ENCODE measurements around the gene MACROD2.
"Not testable (repeated sequence)": the region's sequence is repeated elsewhere in the genome, so short reads cannot be mapped to it uniquely, and the experiment has no call there.

The MACROD2 gene

GRCh38 chr20:13990465-13990864 is 4.9 kb upstream of the MACROD2 start, which contains the start of gene SEL1L2:
Gene SEL1L2 (minus strand): TSS chr20:13990614. CDS start chr20:13990534, 80 bp downstream.
- ChIA-PET CTCF (no interaction called here), POLR2A (no interaction called here)
- no peak for DNase-seq (ENCODE audit: extremely low spot score)
- TF ChIP-seq, protein P1, sequence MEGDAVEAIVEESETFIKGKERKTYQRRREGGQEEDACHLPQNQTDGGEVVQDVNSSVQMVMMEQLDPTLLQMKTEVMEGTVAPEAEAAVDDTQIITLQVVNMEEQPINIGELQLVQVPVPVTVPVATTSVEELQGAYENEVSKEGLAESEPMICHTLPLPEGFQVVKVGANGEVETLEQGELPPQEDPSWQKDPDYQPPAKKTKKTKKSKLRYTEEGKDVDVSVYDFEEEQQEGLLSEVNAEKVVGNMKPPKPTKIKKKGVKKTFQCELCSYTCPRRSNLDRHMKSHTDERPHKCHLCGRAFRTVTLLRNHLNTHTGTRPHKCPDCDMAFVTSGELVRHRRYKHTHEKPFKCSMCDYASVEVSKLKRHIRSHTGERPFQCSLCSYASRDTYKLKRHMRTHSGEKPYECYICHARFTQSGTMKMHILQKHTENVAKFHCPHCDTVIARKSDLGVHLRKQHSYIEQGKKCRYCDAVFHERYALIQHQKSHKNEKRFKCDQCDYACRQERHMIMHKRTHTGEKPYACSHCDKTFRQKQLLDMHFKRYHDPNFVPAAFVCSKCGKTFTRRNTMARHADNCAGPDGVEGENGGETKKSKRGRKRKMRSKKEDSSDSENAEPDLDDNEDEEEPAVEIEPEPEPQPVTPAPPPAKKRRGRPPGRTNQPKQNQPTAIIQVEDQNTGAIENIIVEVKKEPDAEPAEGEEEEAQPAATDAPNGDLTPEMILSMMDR (IDR thresholded peaks at IDR 0.05; ENCODE audit: control extremely low read depth, extremely low read depth, low read depth, missing control alignments): no peak

DNA sequence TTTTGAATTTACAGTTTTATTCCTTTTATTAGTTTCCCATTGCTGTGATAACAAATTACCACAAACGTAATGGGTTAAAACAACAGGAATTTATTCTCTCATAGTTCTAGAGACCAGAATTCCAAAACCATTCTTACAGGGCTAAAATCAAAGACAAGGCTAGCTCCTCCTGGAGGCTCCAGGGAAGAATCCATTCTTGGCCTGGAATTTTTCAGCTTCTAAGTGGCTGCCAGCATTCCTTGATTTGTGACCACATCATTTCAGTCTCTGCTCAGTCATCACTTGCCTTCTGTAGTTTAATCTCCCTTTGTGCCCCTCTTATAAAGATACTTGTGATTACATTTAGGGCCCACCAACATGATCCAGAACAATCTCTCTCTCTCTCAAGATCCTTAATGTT is 4.0 kb upstream of the MACROD2 start:
- TF ChIP-seq, protein P1 (IDR thresholded peaks at IDR 0.05; ENCODE audit: control extremely low read depth, extremely low read depth, low read depth, missing control alignments): no peak
- POLR2A ChIA-PET: no interaction called here
- no peak for DNase-seq (ENCODE audit: extremely low spot score)
- CTCF ChIA-PET: no interaction called here

GRCh38 chr20:13991955-13992354 is 3.4 kb upstream of the MACROD2 start:
- CTCF ChIA-PET; POLR2A ChIA-PET; DNase-seq (ENCODE audit: extremely low spot score): not testable (repeated sequence)

DNA sequence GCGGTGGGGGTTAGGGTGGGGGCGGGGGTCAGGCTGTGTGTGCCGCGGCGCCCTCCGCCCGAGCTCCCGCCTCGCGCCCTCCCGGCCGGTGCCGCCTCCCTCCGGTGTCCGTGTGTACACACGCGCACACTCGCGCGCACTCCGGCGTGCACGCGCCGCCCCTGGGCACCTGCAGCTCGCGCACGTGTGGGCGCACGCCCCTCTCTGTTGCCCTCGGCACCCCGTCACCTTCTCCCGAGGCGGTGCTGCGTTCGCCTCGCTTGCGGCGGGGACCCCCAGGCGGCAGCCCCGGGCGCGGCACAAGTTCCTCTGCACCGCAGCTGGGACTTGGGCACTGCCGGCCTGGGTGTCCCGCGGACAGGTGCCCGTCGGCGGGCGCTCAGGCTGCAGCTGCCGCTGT is 525 bp downstream of the MACROD2 start:
- TF ChIP-seq, protein P1 (IDR thresholded peaks at IDR 0.05; ENCODE audit: control extremely low read depth, extremely low read depth, low read depth, missing control alignments): no peak
- POLR2A ChIA-PET: no interaction called here
- CTCF ChIA-PET: no interaction called here
- no peak for DNase-seq (ENCODE audit: extremely low spot score)

GRCh38 chr20:13996265-13996664 is 949 bp downstream of the MACROD2 start:
- TF ChIP-seq, protein P1 (IDR thresholded peaks at IDR 0.05; ENCODE audit: control extremely low read depth, extremely low read depth, low read depth, missing control alignments): no peak
- DNase-seq (ENCODE audit: extremely low spot score): no peak
- ChIA-PET POLR2A (no interaction called here), CTCF (no interaction called here)

DNA sequence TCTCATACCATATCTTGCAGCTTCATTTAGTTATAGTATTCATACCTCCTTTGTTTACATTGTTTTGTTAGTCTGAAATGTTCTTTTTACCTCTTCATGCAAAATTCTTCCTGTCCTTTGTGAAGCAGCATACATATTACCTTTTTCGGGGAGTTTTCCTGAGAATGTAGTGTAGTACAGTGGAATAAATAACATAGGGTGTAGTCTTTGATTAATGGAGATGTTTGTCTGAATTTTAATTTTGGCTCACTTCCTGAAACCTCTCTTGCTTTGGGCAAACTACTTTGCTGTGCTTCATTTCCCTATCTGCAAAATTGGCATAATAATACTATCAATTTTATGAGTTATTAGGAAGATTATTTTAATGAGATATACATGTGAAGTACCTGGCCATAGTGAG is 5.6 kb downstream of the MACROD2 start:
- no peak for DNase-seq (ENCODE audit: extremely low spot score)
- ChIA-PET CTCF (no interaction called here), POLR2A (no interaction called here)
- TF ChIP-seq, protein P1 (IDR thresholded peaks at IDR 0.05; ENCODE audit: control extremely low read depth, extremely low read depth, low read depth, missing control alignments): no peak

GRCh38 chr20:14005996-14006395 is 10.7 kb downstream of the MACROD2 start:
- ChIA-PET POLR2A (no interaction called here), CTCF (no interaction called here)
- TF ChIP-seq, protein P1 (IDR thresholded peaks at IDR 0.05; ENCODE audit: control extremely low read depth, extremely low read depth, low read depth, missing control alignments): no peak
- no peak for DNase-seq (ENCODE audit: extremely low spot score)
